H1 (cell line): ENCODE data around the gene SMTNL1. TPM values are rescaled to one million over a fixed set of nuclear protein-coding genes. Genes with fewer than 3 reads are reported as not detected.

Source experiments
- BRCA1 ChIP-seq: IDR thresholded peaks from 2 replicates; pipeline ENCODE4 v1.6.1; 2012; ENCODE audit warnings: low read depth, low read length, improper control_type of control experiment
- RAD21 ChIP-seq, 2 experiments: IDR thresholded peaks in 1 of 2; conservative IDR thresholded peaks in 1 of 2; 2 replicates each; pipeline ENCODE4 v1.6.1; 2011; ENCODE audit warnings: low read depth in 2 of 2, low read length in 2 of 2, improper control_type of control experiment in 1 of 2, inconsistent platforms in 1 of 2, mild to moderate bottlenecking in 1 of 2, moderate library complexity in 1 of 2
- SIN3A ChIP-seq, 2 experiments: IDR thresholded peaks in 1 of 2; conservative IDR thresholded peaks in 1 of 2; 2 replicates each; pipeline ENCODE4 v1.6.1; 2011 to 2012; ENCODE audit warnings: low read length in 2 of 2, improper control_type of control experiment in 1 of 2, low read depth in 1 of 2, mild to moderate bottlenecking in 1 of 2
- SIRT6 ChIP-seq: IDR thresholded peaks from one replicate; pipeline ENCODE4 v1.7.1; 2012; ENCODE audit warnings: low read length, inconsistent platforms
- SP1 ChIP-seq: IDR thresholded peaks from 2 replicates; pipeline ENCODE4 v1.6.1; 2011; ENCODE audit warnings: low read depth, low read length
- SUZ12 ChIP-seq: fragments of 200-600 bp; sonication (generic); IDR thresholded peaks from 2 replicates; pipeline ENCODE4 v1.6.1; 2012; ENCODE audit warnings: mild to moderate bottlenecking, inconsistent platforms, low read length, moderate library complexity, mixed read lengths
- polyA plus RNA-seq, 7 experiments: library from polyadenylated mRNA; depleted of rRNA in 3 of 7; stranded (reverse) in 5 of 7; unstranded in 2 of 7; fragments of >200 nt in 5 of 7; fragments of 200-250 nt in 2 of 7; gene quantifications; 1 replicate in 5 of 7; 2 replicates in 1 of 7; 4 replicates in 1 of 7; pipeline versions ENCODE4 v1.2.1 to v1.2.3, GENCODE V29; 2011 to 2013; ENCODE audit warnings: missing spikeins in 2 of 7, mixed read lengths in 2 of 7
- total RNA-seq: library from RNA; stranded (reverse); fragmentation: NEBNext Ultra II Directional; extraction: Animal tissue kit (Norgen Biotek cat#: 25700); gene quantifications from 2 replicates; pipeline ENCODE4 v1.2.1, GENCODE V29; 2021

Gene SMTNL1
- total and polyA plus RNA-seq, 2 of the 8 experiments (the other 6 are each of a cell fraction or from before 2014, with no cell fraction given) = 0.18 TPM; not detected in 1

DNA sequence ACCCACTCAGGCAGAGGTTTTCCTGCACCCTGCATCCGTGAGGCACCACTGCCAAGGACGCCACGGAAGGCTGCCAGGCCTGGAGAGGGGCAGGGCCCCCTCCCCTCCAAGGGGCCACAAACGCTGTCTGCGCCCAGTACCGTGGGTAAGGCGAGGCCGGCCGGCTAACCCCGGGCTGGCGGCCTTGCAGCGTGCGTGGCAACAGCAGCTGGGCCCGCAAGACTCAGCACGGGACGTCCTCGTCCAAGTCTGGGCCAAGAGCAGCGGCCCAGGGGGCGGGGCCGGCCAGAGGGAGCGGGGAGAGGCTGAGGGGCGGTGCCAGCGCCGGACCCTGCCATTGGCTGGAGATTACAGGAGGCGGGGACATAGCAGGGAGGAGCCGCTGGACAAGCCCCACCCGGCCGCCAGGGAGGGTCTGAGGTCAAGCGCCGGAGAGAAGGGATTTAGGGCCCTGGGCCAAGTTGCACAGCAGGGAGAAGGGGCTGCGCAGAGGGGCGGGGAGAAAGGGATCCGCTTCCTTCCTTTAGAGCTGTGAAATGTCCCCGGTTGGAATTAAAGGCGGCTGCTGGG, 37.9 kb upstream of the SMTNL1 start (continued):
- TF ChIP-seq SP1 (peak; percentile 58; the same call in 1 of the 2 replicates), BRCA1 (no peak), SUZ12 (no peak), SIN3A (conservative IDR thresholded peaks at IDR 0.05 in 1 of 2, IDR thresholded peaks at IDR 0.05 in 1 of 2; ENCODE audit: low read depth in 1 of 2, low read length in 2 of 2) (0 out of 4 replicates have a peak, but pooled peaks of 1 of the 2 experiments have one; percentile 61), RAD21 (IDR thresholded peaks at IDR 0.05 in 1 of 2, conservative IDR thresholded peaks at IDR 0.05 in 1 of 2; ENCODE audit: low read depth in 2 of 2, low read length in 2 of 2) (peak; percentile 1 to 6; a peak in 2 of 4 replicates), SIRT6 (no peak)
- TF ChIP-seq, all 59 proteins: peak for 9
